Mesenteric fat pad (tissue), 1 donor: ENCODE measurements around the gene DCTD. TPM values are rescaled to one million over a fixed set of nuclear protein-coding genes. Genes with fewer than 3 reads are reported as not detected.

Experiments used
- DNase-seq: peaks from one replicate; pipeline ENCODE4 v3.0.0-alpha.2; 2020; ENCODE audit warnings: low spot score
- total RNA-seq: library from RNA; stranded (reverse); fragmentation: NEBNext Ultra II Directional; extraction: Animal tissue kit (Norgen Biotek cat#: 25700); gene quantifications from one replicate; pipeline ENCODE4 v1.2.1, GENCODE V29; 2021
- donor health status: DM: yes; HTN: yes; CAD: no.

DCTD gene
- total RNA-seq, 1 donor from 2014 or later, result 107 TPM

DNA sequence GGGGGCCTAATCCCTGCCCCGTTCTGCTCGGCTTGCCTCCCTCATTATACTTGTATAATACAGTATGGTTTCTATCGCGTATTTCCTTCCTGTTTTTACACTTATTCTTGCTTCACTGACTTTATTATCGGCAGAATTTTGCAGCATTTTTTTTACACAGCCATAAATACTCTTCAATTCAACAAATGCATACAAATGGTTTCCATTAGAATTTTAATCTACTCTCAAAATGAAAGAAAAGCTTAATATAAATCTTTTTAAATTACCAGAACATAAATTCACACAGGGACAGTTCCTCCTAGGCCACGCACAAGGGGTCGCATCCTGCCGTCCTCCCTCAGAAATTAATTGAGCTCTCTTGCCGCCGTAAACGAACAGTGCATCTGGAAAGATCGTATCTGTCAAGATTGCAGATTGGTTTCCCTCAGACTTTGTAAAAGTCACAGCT is 42.9 kb downstream of the DCTD start:
- DNase-seq, result peak; percentile 0

DNA sequence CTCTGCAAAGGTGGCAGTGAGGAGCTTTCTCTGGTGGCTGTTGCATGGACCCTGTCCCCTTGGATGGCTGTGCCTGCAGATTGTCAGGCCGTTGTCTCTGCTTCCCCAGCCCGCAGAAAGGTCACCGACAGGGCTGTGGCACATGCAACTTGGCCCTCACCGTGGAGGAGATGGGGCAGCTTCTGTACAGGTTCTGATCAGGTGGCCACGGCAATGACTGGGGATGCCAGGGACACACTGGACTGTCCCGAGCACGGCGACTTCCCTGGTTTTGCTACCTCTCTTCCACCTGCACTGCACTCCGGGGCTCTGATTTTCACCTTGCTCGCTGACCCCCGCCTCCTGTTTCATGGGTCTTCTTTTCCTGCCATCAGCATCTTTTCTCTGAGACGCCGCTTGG is 43.5 kb downstream of the DCTD start:
- peak; percentile 78 for DNase-seq

- no peak for DNase-seq
These were observed 43.9 kb downstream of the DCTD start for GRCh38 chr4:182873289-182873688.

- DNase-seq, result peak; percentile 26
These were observed 44.3 kb downstream of the DCTD start for GRCh38 chr4:182872886-182873285.

DNA sequence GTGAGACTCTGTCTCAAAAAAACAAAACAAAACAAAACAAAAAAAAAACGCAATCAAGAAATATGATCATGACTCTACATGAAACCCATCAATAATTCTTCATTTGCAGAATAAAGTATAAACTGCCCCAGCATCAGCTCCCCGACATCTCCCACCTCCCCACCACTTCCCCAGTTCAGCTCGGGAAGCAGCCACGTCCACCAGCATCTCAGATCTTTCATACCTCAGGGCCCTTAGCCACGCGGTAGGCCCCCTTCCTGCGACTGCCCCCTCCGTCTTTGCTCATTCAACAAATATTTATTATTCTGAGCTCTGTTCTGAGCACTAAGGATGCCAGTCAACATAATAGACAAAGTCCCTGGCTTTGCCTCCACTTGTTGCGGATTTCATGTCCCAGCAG is 45.6 kb downstream of the DCTD start:
- no peak for DNase-seq

DNA sequence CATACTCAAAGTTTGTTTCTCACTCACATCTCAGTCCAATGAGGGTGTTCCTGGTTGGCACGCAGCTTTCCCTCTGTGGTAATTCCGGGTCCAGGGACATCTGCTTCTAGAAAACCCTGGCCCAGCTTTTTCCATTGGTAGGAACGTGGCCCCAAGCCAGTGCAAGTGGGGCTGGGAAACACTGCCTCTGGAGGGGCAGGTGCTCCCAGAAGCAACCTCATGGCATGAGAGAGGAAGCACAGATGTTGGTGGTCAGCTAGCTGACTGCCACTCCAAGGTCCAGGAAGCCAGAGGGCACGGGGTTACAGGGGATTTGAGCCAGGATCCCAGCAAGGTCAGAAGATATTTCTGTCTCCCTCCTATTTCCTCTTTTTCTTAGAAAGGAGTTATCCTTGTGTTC is 47.5 kb downstream of the DCTD start:
- no peak for DNase-seq

DNA sequence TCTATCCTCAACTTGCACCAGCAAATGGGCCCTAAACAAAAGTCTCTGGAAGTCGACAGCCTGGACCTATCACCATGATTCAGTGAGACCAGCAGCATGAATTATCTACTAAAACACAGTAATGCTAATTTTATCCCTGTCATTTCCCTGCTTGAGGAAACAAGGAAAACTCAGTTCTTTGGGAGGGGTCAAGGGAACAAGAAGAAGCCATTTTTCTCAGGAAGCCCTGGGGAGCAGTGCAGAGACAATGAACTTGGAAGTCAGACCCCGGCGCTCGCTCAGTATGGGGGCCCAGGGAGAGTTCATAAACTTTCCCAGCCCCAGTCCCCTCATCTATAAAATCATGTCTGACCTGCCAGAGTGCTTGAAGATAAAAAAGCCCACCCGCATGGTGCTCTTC is 50.4 kb downstream of the DCTD start:
- no peak for DNase-seq

DNA sequence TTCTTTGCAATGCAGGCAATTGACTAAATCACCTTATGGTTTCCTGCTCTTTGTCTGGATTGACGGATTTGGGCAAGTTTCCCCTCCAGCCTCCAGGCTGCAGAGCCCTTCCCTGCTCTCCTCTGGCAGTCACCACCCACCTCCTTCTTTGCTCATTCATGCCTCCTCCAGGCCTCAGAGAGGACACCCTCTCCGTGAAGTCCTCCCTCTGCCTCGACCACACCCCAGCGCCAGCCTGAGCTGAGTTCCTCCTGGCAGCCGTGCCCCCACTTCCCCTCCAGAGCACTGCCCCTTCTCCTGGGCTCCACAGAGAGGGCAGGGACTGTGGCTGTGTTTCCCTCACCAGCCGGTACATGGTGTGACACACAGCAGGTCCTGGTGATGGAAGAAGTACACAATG is 53.7 kb downstream of the DCTD start:
- DNase-seq, result no peak

DNA sequence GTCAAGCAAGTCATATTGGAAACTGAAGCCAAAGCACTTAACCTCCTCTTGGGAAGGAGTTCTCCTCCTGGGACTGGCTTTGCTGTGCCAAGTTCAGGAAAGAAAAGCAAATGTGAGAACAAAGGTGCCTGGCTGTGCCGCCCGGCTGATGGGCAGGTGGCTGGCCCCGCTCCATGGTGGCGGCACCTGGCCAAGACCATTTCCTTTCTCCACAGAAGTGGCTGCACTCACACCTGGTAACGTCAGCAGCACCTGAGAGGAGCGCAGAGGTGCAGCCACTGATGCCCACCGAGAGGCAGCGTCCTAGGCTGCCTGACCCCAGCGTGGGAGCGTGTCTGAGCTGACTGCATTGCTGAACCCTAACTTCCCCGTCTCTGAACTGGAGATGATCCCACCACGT is 54.3 kb downstream of the DCTD start:
- DNase-seq, result no peak

GRCh38 chr4:182862141-182862875 is 54.9 kb downstream of the DCTD start:
- no peak for DNase-seq

DNA sequence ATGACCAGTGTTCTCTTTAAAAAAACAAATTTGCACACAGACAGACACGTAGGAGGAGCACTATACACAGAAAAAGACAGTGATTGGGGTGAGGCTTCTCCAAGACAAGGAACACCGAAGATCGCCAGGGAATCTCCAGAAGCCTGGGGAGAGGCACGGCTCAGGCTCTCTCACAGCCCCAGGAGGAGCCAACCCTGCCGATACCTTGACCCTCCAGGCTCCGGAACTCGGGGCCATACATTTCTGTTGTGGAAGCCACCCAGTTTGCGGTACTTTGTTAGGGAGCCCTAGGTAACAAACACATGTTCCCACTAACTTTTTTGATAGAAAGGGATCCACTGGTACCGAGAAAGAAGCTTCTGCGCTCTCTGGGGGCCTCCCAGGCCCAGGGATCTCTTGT is 55.8 kb downstream of the DCTD start:
- DNase-seq, result no peak

DNA sequence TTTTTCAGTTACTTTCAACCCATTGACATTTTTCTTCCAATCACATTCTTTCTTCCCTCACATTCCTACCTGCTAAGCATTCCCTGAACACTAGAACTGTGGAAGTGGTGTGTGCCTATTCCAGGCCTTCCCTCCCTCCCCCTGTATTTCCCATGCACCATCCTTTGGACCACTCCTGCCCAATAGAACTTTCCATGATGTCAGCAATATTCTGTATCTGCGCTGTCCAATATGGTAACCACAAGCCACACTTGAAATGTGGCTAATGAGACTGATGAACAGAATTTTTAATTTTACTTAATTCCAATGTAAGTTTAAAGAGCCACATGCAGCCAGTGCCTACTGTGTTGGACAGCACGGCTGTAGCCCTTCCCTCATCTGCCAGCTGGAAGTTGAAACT is 57.5 kb downstream of the DCTD start:
- DNase-seq, result no peak

DNA sequence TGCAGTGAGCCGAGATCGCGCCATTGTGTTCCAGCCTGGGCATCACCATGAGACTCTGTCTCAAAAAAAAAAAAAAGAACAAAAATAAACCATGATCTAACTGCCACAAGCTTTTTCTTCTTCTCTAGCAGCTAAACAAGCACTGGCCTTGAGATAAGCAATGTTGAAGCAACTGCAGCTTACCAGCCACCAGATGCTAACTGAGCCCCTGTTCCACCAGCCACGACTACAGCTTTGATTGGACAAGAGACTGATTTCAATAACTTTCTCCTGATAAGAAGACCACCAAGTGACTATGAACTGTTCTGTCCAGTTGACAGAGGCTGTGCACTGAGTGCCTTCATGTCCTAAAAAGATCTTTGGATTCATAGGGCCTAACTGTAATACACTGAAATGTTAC is 58.5 kb downstream of the DCTD start:
- DNase-seq, result no peak

- DNase-seq, result no peak
These were observed 60.3 kb downstream of the DCTD start for GRCh38 chr4:182856862-182857261.

- DNase-seq, result no peak
These were observed 61.3 kb downstream of the DCTD start for GRCh38 chr4:182855877-182856276.

- no peak for DNase-seq
These were observed 61.9 kb downstream of the DCTD start for GRCh38 chr4:182855312-182855711.

GRCh38 chr4:182854466-182854865 is 62.7 kb downstream of the DCTD start:
- DNase-seq, result no peak

GRCh38 chr4:182853731-182854330 is 63.4 kb downstream of the DCTD start:
- no peak for DNase-seq

DNA sequence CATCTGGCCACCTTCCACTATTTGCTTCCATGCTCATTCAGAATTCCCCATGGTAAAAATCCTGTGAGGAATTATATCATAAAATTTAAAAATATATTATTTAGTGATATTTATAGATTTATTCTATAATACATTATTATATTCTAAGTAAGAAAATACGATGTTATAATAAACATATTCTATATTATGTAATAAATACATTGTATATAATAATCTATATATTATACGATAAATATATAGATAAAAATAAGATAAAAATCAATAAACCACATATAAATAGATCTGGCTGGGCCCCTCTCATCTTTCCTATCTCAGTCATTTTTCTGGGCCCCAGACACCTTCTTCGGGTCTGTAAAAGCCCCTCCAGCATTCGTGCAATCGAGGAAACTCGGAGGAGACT is 68.5 kb downstream of the DCTD start:
- no peak for DNase-seq

- no peak for DNase-seq
These were observed 69.4 kb downstream of the DCTD start for GRCh38 chr4:182847576-182848450.

DNA sequence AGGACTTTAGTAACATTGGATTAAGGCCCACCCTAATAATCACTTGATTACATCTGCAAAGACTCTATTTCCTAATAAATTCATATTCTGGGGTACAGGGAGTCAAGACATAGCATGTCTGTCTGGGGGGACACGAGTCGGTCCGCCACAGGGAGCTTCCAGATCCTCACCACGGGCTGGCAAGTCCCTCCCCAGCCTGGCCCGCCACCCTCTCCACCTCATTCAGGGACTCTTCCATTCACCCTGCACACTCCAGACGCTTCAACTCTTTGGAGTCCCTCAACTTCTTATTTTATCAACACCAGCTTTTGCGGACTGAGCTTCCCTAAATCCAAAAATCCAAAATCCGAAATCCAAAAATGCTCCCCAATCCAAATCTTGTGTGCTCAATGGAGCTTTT is 71.2 kb downstream of the DCTD start:
- no peak for DNase-seq

GRCh38 chr4:182845618-182846017 is 71.6 kb downstream of the DCTD start:
- DNase-seq, result no peak
